ENCODE measurements around the gene TSPAN5.

TSPAN5 gene

GRCh38 chr4:98434816-98435215, 223.6 kb downstream of the TSPAN5 start:
- FAIRE-seq, result no peak

- FAIRE-seq, result no peak
These were observed 224.7 kb downstream of the TSPAN5 start for GRCh38 chr4:98433691-98434090.

- no peak for FAIRE-seq
These were observed 227.6 kb downstream of the TSPAN5 start for GRCh38 chr4:98430708-98431403.

GRCh38 chr4:98423009-98423408, 235.4 kb downstream of the TSPAN5 start:
- no peak for FAIRE-seq

GRCh38 chr4:98421111-98421510, 237.3 kb downstream of the TSPAN5 start:
- FAIRE-seq, result no peak
